H1 (cell line): Measurements from ENCODE around the gene UBTD2. TPM values are rescaled to one million over a fixed set of nuclear protein-coding genes. Genes with fewer than 3 reads are reported as not detected.

Experiments used
- CTCF ChIA-PET: fragments of 300-600 bp; sonication (Branson Sonifier 250); formaldehyde crosslinking; loops from one replicate; lab custom pipeline; 2021; ENCODE audit not compliant: partially characterized antibody; lab: Charles Lee
- POLR2A ChIA-PET: fragments of 300-600 bp; sonication (Branson Sonifier 250); formaldehyde crosslinking; loops from one replicate; lab custom pipeline; 2021; ENCODE audit warnings: inconsistent platforms; ENCODE audit not compliant: partially characterized antibody; lab: Charles Lee
- DNase-seq, 2 experiments: peaks; one replicate each; pipeline versions ENCODE4 v3.0.0 to v3.0.0-alpha.2; 2010 to 2022; ENCODE audit warnings: low spot score in 2 of 2, low read depth in 1 of 2, mixed read lengths in 1 of 2
- FAIRE-seq: peaks from 2 replicates; lab custom pipeline; 2011; peaks lifted over from hg19 to GRCh38; lab: Jason Lieb, UNC
- H2AFZ ChIP-seq: 2 replicates; pipeline ENCODE4 v1.8.1; 2012; ENCODE audit warnings: low read length, inconsistent platforms
- H2AK5ac ChIP-seq: 2 replicates; pipeline ENCODE4 v1.6.1; 2013; ENCODE audit warnings: low read depth, low read length
- H2BK120ac ChIP-seq: replicated peaks from 2 replicates; pipeline ENCODE3; 2013; ENCODE audit warnings: low read depth, low read length, inconsistent platforms
- H2BK12ac ChIP-seq: 2 replicates; pipeline ENCODE4 v1.6.1; 2013; ENCODE audit warnings: low read depth, low read length
- H2BK15ac ChIP-seq: 2 replicates; pipeline ENCODE4 v1.6.1; 2013; ENCODE audit warnings: low read length
- H2BK20ac ChIP-seq: 2 replicates; pipeline ENCODE4 v1.6.1; 2013; ENCODE audit warnings: low read length
- H2BK5ac ChIP-seq: 2 replicates; pipeline ENCODE4 v1.6.1; 2013; ENCODE audit warnings: low read depth, low read length
- H3K14ac ChIP-seq: 2 replicates; pipeline ENCODE4 v1.6.1; 2013; ENCODE audit warnings: inconsistent platforms; ENCODE audit not compliant: insufficient read length
- H3K18ac ChIP-seq: 2 replicates; pipeline ENCODE4 v1.6.1; 2013; ENCODE audit warnings: low read length; ENCODE audit errors: extremely low read depth
- H3K23ac ChIP-seq: 2 replicates; pipeline ENCODE4 v1.6.1; 2013; ENCODE audit warnings: inconsistent platforms; ENCODE audit not compliant: insufficient read length
- H3K23me2 ChIP-seq: 2 replicates; pipeline ENCODE4 v1.6.1; 2013; ENCODE audit warnings: low read depth, low read length
- H3K27ac ChIP-seq: 2 replicates; pipeline ENCODE4 v1.6.1; 2011; ENCODE audit warnings: low read depth, low read length, inconsistent platforms
- H3K27me3 ChIP-seq, 4 experiments: replicated peaks in 1 of 4; 1 replicate in 1 of 4; 2 replicates in 3 of 4; pipeline versions ENCODE4 v1.6.1 to v1.8.1; 2011 to 2013; ENCODE audit warnings: low read length in 3 of 4, mild to moderate bottlenecking in 3 of 4, inconsistent platforms in 2 of 4, mixed read lengths in 2 of 4, moderate library complexity in 1 of 4; ENCODE audit not compliant: control insufficient read depth in 3 of 4, insufficient read depth in 3 of 4; ENCODE audit errors: extremely low read depth in 1 of 4
- H3K36me3 ChIP-seq, 4 experiments: 2 replicates each; pipeline versions ENCODE4 v1.6.1 to v1.8.1; 2011 to 2013; ENCODE audit warnings: mild to moderate bottlenecking in 4 of 4, low read length in 3 of 4, moderate library complexity in 2 of 4, control low read depth in 1 of 4, inconsistent platforms in 1 of 4; ENCODE audit not compliant: insufficient read depth in 4 of 4, control insufficient read depth in 2 of 4
- H3K4ac ChIP-seq: replicated peaks from 2 replicates; pipeline ENCODE3; 2013; ENCODE audit warnings: low read length, low read depth, mixed read lengths, inconsistent platforms; ENCODE audit not compliant: insufficient read length
- H3K4me1 ChIP-seq, 4 experiments: replicated peaks in 1 of 4; 1 replicate in 1 of 4; 2 replicates in 3 of 4; pipeline versions ENCODE4 v1.6.1 to v1.8.1; 2011 to 2013; ENCODE audit warnings: low read length in 3 of 4, inconsistent platforms in 2 of 4, mixed read lengths in 1 of 4; ENCODE audit not compliant: insufficient read depth in 4 of 4, control insufficient read depth in 3 of 4
- H3K4me2 ChIP-seq, 2 experiments: 2 replicates each; pipeline versions ENCODE4 v1.6.1 to v1.8.1; 2011 to 2013; ENCODE audit warnings: low read depth in 2 of 2, low read length in 2 of 2, control low read depth in 1 of 2, inconsistent platforms in 1 of 2, mild to moderate bottlenecking in 1 of 2; ENCODE audit not compliant: insufficient read depth in 1 of 2
- H3K4me3 ChIP-seq, 4 experiments: fragments of 200-600, 300-600 bp in 1 of 4; sonication (generic), shearing (Covaris generic), sonication (Bioruptor Twin) in 1 of 4; 2 replicates each; pipeline versions ENCODE4 v1.5.1 to v1.8.1; 2011 to 2016; ENCODE audit warnings: low read length in 4 of 4, low read depth in 3 of 4, control low read depth in 2 of 4, inconsistent platforms in 2 of 4, mild to moderate bottlenecking in 2 of 4, mixed read lengths in 1 of 4, moderate library complexity in 1 of 4; ENCODE audit not compliant: insufficient read depth in 2 of 4; ENCODE audit errors: extremely low read depth in 1 of 4
- H3K56ac ChIP-seq: replicated peaks from 2 replicates; pipeline ENCODE3; 2013; ENCODE audit warnings: low read depth, mild to moderate bottlenecking, mixed read lengths, low read length, inconsistent platforms; ENCODE audit not compliant: insufficient read length
- H3K79me1 ChIP-seq: 2 replicates; pipeline ENCODE4 v1.6.1; 2013; ENCODE audit warnings: low read depth, low read length, control low read depth
- H3K79me2 ChIP-seq, 2 experiments: 2 replicates each; pipeline versions ENCODE4 v1.6.1 to v1.8.1; 2012 to 2013; ENCODE audit warnings: low read length in 2 of 2, mild to moderate bottlenecking in 2 of 2, inconsistent platforms in 1 of 2; ENCODE audit not compliant: insufficient read depth in 2 of 2, control insufficient read depth in 1 of 2
- H3K9ac ChIP-seq, 4 experiments: replicated peaks in 1 of 4; 1 replicate in 1 of 4; 2 replicates in 3 of 4; pipeline versions ENCODE4 v1.6.1 to v1.8.1; 2011 to 2013; ENCODE audit warnings: low read depth in 3 of 4, low read length in 3 of 4, control low read depth in 2 of 4, mild to moderate bottlenecking in 2 of 4, moderate library complexity in 2 of 4, inconsistent platforms in 1 of 4; ENCODE audit errors: extremely low read depth in 1 of 4
- H3K9me3 ChIP-seq, 2 experiments: 2 replicates each; pipeline versions ENCODE4 v1.6.1 to v1.8.1; 2012 to 2013; ENCODE audit warnings: mild to moderate bottlenecking in 2 of 2, moderate library complexity in 2 of 2, control low read depth in 1 of 2, inconsistent platforms in 1 of 2, low read depth in 1 of 2, low read length in 1 of 2, mixed read lengths in 1 of 2; ENCODE audit not compliant: insufficient read depth in 2 of 2
- H4K20me1 ChIP-seq, 2 experiments: replicated peaks in 1 of 2; 2 replicates each; pipeline versions ENCODE3 to v1.8.1; 2011 to 2013; ENCODE audit warnings: inconsistent platforms in 2 of 2, low read length in 2 of 2, mild to moderate bottlenecking in 1 of 2; ENCODE audit not compliant: insufficient read depth in 2 of 2, control insufficient read depth in 1 of 2
- H4K5ac ChIP-seq: 2 replicates; pipeline ENCODE4 v1.6.1; 2013; ENCODE audit warnings: low read length, low read depth, mixed read lengths, inconsistent platforms; ENCODE audit not compliant: insufficient read length
- H4K8ac ChIP-seq: 2 replicates; pipeline ENCODE4 v1.8.0; 2013; ENCODE audit warnings: mild to moderate bottlenecking, moderate library complexity, low read length, inconsistent platforms; ENCODE audit not compliant: insufficient read depth; ENCODE audit errors: extremely low read depth
- H4K91ac ChIP-seq: replicated peaks from 2 replicates; pipeline ENCODE3; 2013; ENCODE audit warnings: low read length, mixed read lengths, inconsistent platforms; ENCODE audit not compliant: insufficient read length
- ASH2L ChIP-seq: fragments of 200-600, 300-600 bp; sonication (generic); IDR thresholded peaks from one replicate; pipeline ENCODE4 v1.7.1; 2017; ENCODE audit warnings: low read length
- BACH1 ChIP-seq: IDR thresholded peaks from 2 replicates; pipeline ENCODE4 v1.6.1; 2012; ENCODE audit warnings: low read length, improper control_type of control experiment
- CBX8 ChIP-seq: fragments of 300-800, 300-1000 bp; sonication (generic); IDR thresholded peaks from 2 replicates; pipeline ENCODE4 v1.7.1; 2016; ENCODE audit warnings: low read depth, low read length, borderline replicate concordance
- CHD2 ChIP-seq: IDR thresholded peaks from 2 replicates; pipeline ENCODE4 v1.6.1; 2012; ENCODE audit warnings: low read length, improper control_type of control experiment
- KDM4A ChIP-seq: IDR thresholded peaks from one replicate; pipeline ENCODE4 v1.7.1; 2012; ENCODE audit warnings: low read depth, mild to moderate bottlenecking, moderate library complexity, low read length, inconsistent platforms; ENCODE audit not compliant: severe bottlenecking
- MAFK ChIP-seq: IDR thresholded peaks from 2 replicates; pipeline ENCODE4 v1.6.1; 2012; ENCODE audit warnings: low read depth, mild to moderate bottlenecking, improper control_type of control experiment, low read length
- RAD21 ChIP-seq, 2 experiments: IDR thresholded peaks in 1 of 2; conservative IDR thresholded peaks in 1 of 2; 2 replicates each; pipeline ENCODE4 v1.6.1; 2011; ENCODE audit warnings: low read depth in 2 of 2, low read length in 2 of 2, improper control_type of control experiment in 1 of 2, inconsistent platforms in 1 of 2, mild to moderate bottlenecking in 1 of 2, moderate library complexity in 1 of 2
- RBBP5 ChIP-seq: IDR thresholded peaks from 2 replicates; pipeline ENCODE4 v1.7.1; 2012; ENCODE audit warnings: low read depth, mild to moderate bottlenecking, inconsistent platforms, low read length, moderate library complexity, borderline replicate concordance
- SIN3A ChIP-seq, 2 experiments: IDR thresholded peaks in 1 of 2; conservative IDR thresholded peaks in 1 of 2; 2 replicates each; pipeline ENCODE4 v1.6.1; 2011 to 2012; ENCODE audit warnings: low read length in 2 of 2, improper control_type of control experiment in 1 of 2, low read depth in 1 of 2, mild to moderate bottlenecking in 1 of 2
- SP1 ChIP-seq: IDR thresholded peaks from 2 replicates; pipeline ENCODE4 v1.6.1; 2011; ENCODE audit warnings: low read depth, low read length
- TBP ChIP-seq: IDR thresholded peaks from 2 replicates; pipeline ENCODE4 v1.6.1; 2011; ENCODE audit warnings: low read depth, low read length, improper control_type of control experiment
- WGBS, 2 experiments: shearing (Covaris generic) in 1 of 2; methylation state at CpG; one replicate each; pipeline versions ENCODE4 v1.1.6 to v1.1.7; 2013 to 2015; ENCODE audit warnings: low lambda C conversion rate in 2 of 2, mixed read lengths in 2 of 2, inconsistent platforms in 1 of 2, low coverage in 1 of 2, missing lambda C conversion rate in 1 of 2; ENCODE audit not compliant: insufficient replicate concordance in 2 of 2, insufficient coverage in 1 of 2, insufficient read length in 1 of 2; ENCODE audit errors: extremely low coverage in 1 of 2, missing lambda C conversion rate in 1 of 2; 5-methylcytosine and 5-hydroxymethylcytosine counted together
- polyA plus RNA-seq, 7 experiments: library from polyadenylated mRNA; depleted of rRNA in 3 of 7; stranded (reverse) in 5 of 7; unstranded in 2 of 7; fragments of >200 nt in 5 of 7; fragments of 200-250 nt in 2 of 7; gene quantifications; 1 replicate in 5 of 7; 2 replicates in 1 of 7; 4 replicates in 1 of 7; pipeline versions ENCODE4 v1.2.1 to v1.2.3, GENCODE V29; 2011 to 2013; ENCODE audit warnings: missing spikeins in 2 of 7, mixed read lengths in 2 of 7
- total RNA-seq: library from RNA; stranded (reverse); fragmentation: NEBNext Ultra II Directional; extraction: Animal tissue kit (Norgen Biotek cat#: 25700); gene quantifications from 2 replicates; pipeline ENCODE4 v1.2.1, GENCODE V29; 2021
- TF ChIP-seq, protein P1 (sequence below): IDR thresholded peaks from 2 replicates; pipeline ENCODE4 v1.6.1; 2012; ENCODE audit warnings: low read length, inconsistent platforms

Gene UBTD2
- total and polyA plus RNA-seq, 2 of the 8 experiments (the other 6 are each of a cell fraction or from before 2014, with no cell fraction given) = 14.5 to 39.2 TPM

DNA sequence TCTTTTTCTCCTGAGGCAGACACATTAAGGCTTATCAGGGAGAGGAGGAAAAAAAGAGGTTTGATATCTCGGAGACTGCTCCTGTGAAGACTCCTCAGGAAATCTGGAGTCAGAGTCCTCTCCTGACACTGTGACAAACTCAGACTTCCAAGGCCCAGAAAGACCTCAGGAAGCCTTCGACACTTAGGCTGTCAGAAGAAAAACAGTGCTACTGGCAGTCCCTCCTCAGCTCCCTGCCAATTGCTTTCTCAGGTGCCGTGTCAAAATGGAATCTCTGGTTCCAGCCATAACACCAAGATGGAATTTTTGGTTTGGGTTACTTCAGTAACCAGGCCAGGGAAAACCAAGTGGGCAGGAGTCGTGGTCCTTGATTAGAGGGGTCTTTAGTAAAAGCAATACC is 99.7 kb downstream of the UBTD2 start:
- peaks cover 11% of the 10 kb centered on the region for H3K23me2 ChIP-seq
- no peak overlapping the region for H3K14ac ChIP-seq
- no peak overlapping the region for H3K23ac ChIP-seq
- FAIRE-seq = no peak
- no peak overlapping the region for H3K9ac ChIP-seq
- peaks cover 11% of the 10 kb centered on the region for H3K79me1 ChIP-seq
- H2AFZ ChIP-seq = no peak overlapping the region
- no peak overlapping the region for H4K8ac ChIP-seq
- H4K91ac ChIP-seq = no peak overlapping the region
- no peak for DNase-seq
- H3K18ac ChIP-seq = no peak overlapping the region
- no peak overlapping the region for H2BK15ac ChIP-seq
- no peaks in the 10 kb centered on the region; a peak in 1 of 7 replicates for H3K27me3 ChIP-seq
- ChIA-PET POLR2A (no interaction called here), CTCF (interaction anchor here (0.9 to 1.8 kb wide), 6 partner anchors 8 to 99 kb away, joined by 3 to 7 read pairs (median 3); no protein-coding TSS in a partner anchor)
- H2BK5ac ChIP-seq = no peak overlapping the region
- H2BK20ac ChIP-seq = no peak overlapping the region
- no peak overlapping the region for H2AK5ac ChIP-seq
- no peak overlapping the region for H2BK120ac ChIP-seq
- no peak overlapping the region for H2BK12ac ChIP-seq
- no peak overlapping the region for H3K4me2 ChIP-seq
- H4K5ac ChIP-seq = no peak overlapping the region
- H3K27ac ChIP-seq = no peak overlapping the region
- H4K20me1 ChIP-seq = peaks cover 0 to 6% of the 10 kb centered on the region in 2 experiments
- WGBS, 2 experiments = 84% methylated on average over 4 of the region's 4 CpGs; no CpG with 5 or more reads in 1 of the 2 experiments
- no peaks in the 10 kb centered on the region for H3K9me3 ChIP-seq
- peaks cover 0 to 8% (median 7%) of the 10 kb centered on the region in 4 experiments; a peak in 5 of 7 replicates for H3K4me1 ChIP-seq
- peaks cover 0 to 11% of the 10 kb centered on the region in 2 experiments; a peak in 1 of 4 replicates for H3K79me2 ChIP-seq
- H3K4me3 ChIP-seq = no peak overlapping the region
- H3K36me3 ChIP-seq = no peaks in the 10 kb centered on the region
- no peak overlapping the region for H3K4ac ChIP-seq
- H3K56ac ChIP-seq = no peak overlapping the region
- TF ChIP-seq CHD2 (no peak), RAD21 (IDR thresholded peaks at IDR 0.05 in 1 of 2, conservative IDR thresholded peaks at IDR 0.05 in 1 of 2; ENCODE audit: low read depth in 2 of 2, low read length in 2 of 2) (no peak), MAFK (no peak), RBBP5 (no peak), SIN3A (conservative IDR thresholded peaks at IDR 0.05 in 1 of 2, IDR thresholded peaks at IDR 0.05 in 1 of 2; ENCODE audit: low read depth in 1 of 2, low read length in 2 of 2) (no peak), KDM4A (no peak), BACH1 (no peak), CBX8 (no peak), SP1 (no peak), TBP (no peak), ASH2L (no peak)
- TF ChIP-seq, protein P1, sequence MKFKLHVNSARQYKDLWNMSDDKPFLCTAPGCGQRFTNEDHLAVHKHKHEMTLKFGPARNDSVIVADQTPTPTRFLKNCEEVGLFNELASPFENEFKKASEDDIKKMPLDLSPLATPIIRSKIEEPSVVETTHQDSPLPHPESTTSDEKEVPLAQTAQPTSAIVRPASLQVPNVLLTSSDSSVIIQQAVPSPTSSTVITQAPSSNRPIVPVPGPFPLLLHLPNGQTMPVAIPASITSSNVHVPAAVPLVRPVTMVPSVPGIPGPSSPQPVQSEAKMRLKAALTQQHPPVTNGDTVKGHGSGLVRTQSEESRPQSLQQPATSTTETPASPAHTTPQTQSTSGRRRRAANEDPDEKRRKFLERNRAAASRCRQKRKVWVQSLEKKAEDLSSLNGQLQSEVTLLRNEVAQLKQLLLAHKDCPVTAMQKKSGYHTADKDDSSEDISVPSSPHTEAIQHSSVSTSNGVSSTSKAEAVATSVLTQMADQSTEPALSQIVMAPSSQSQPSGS = no peak
